HG03196 (cell line): Measurements from ENCODE around the gene PCBP3.
"Not testable (repeated sequence)": the region's sequence is repeated elsewhere in the genome, so short reads cannot be mapped to it uniquely, and the experiment has no call there.

Source experiments
- ATAC-seq: cut with Tn5 transposase; IDR thresholded peaks from one replicate; pipeline ENCODE4 v1.9.1; 2021; ENCODE audit not compliant: unreplicated experiment

Gene PCBP3

DNA sequence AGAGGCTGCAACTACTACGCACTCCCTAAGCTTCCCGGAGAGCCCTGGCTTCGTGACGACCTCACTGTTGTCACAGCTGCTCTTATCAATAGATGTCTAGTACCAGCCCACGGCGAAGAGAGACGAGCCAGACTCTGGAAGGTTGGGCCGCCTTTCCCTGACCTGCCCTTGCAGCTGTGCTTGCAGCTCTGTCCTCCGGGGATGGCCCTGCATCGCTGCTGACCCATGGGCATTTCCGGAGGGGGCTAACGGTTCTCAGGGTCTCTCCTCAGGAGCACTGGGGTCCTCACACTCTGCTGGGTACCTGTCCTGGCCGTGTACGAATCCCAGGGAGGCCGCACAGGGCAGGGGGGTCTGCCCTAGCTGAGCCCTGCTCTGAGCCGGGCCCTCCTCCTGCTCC is 244.3 kb downstream of the PCBP3 start:
- ATAC-seq = no peak

DNA sequence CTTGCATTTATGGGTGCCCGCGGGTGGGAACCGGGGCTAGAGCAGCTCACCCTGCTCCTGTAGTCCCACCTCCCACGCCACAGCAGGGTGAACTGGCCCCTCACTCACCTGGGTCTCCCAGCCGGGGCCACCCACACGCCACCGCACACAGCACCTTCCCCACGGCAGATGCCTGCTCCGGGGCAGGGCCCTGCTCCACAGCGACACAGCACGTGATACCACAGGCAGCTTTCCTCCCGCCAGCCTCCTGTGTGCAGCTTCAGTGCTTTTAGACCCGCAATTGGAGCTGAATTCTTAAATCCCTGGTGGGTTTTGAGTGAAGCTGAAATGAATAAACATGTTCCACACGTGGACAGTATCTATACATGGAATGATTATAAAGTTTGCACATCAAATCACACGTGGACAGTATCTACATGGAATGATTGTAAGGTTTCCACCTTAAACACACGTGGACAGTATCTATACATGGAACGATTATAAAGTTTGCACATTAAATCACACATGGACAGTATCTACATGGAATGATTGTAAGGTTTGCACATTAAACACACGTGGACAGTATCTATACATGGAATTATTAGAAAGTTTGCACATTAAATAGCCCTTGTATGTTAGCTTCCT is 245.0 kb downstream of the PCBP3 start:
- no peak for ATAC-seq

GRCh38 chr21:45889256-45889655 is 245.7 kb downstream of the PCBP3 start:
- ATAC-seq = no peak

DNA sequence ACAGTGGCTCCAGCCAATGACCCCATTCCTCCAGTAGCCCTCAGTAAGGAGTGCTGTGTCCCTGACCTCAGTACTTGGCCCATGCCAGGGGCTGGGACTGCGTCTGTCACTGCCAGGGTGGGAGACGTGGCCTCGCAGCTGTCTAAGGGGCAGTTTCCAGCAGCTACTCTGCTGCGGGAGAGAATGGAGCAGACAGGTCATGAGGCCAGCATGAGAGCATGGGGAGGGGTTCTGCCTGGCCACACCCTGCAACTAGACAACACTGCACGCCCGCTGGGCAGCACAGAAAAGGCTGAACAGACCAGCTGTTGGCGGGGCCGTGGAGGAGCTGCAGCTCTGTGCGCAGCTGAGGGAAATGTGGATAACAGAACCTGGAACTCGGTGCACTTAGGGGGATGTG is 246.4 kb downstream of the PCBP3 start:
- no peak for ATAC-seq

DNA sequence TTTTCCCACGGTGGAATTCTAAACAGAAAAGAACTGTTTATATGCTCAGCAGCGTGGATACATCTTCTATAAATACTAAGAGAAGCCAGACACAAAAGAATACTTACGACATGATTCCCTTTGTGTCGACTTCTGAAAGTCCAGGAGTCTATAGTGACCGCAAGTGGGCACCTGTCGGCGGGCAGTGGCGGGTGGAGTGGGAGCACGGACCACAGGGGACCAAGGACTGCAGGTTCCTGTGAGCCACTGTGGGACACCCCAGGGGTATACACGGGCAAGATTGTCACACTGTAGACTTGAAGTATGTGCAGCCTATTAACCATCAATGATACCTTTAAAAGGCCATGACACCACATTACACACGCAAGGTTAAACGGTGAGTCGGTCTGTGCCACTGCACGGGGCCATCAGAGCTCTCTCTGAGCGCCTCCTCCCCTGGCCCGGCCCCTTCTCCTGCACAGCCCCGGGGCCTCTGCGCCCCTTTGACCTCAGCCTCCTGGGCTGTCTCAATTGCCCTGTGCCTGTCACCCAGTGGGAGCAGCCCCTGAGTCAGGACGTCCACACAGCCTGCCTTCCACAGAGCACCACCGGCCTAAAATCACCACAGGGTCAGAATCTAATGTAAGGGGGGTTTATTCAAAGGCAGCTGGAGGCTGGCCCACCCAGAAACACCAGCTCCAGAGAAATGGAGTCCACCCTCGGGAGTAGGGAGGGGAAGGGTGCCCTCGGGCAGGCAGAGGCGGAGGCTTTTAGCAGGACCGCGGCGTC is 248.0 kb downstream of the PCBP3 start:
- ATAC-seq = no peak

- no peak for ATAC-seq
These were observed 248.8 kb downstream of the PCBP3 start for GRCh38 chr21:45892156-45892915.

- ATAC-seq = no peak
These were observed 249.6 kb downstream of the PCBP3 start for GRCh38 chr21:45892916-45893739.

DNA sequence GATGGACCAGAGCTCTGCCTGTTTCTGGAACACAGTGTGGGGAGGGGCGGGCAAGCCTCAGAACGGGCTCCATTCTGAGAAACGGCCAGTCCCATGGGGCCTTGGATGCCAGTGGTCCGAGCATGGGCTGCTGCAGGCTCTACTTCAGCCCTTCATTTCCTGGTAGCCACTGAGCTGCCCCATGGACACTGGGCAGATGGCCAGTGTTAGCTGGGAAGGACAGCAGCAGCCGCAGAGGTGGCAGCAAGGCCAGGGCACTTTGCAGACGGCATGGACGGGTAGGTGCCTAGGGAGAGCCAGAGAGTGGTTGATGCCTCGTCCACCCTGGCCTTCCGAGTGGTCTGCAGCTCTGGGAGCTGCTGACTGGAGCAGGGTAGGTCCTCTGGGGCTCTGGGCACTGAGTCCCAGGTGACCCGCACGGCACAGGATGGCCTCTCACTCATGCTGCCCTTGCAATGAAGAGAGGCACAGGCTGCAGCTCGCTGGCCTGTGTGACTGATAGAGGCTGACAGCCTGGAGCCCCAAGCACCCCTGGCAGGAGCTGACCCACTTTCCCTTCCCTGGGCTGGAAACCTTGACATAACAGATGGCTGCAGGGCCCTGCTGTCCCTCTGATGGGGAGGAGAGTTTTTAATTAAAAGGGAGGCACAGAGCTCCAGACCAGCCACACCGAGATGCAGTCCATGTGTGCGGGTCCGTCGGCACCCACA is 250.4 kb downstream of the PCBP3 start:
- no peak for ATAC-seq

DNA sequence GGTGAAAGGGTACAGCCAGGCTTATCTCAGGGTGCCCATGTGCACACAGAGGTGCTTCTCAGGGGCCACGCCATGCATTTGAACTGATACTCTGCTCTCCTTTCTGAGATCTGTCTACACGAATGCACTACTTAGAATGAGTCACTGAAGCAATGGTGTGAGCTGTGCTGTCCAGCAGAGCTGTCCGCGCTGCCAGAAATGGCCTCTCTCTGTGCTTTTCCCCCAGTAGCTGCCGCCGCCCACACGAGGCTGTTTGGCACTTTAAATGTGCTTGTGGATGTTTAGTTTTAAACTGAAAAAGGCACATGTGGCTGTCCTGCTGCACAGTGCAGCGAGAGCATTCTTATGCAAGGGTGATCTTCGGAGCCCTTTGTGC is 250.9 kb downstream of the PCBP3 start:
- ATAC-seq = no peak

- ATAC-seq = no peak
These were observed 251.6 kb downstream of the PCBP3 start for GRCh38 chr21:45894906-45895777.

DNA sequence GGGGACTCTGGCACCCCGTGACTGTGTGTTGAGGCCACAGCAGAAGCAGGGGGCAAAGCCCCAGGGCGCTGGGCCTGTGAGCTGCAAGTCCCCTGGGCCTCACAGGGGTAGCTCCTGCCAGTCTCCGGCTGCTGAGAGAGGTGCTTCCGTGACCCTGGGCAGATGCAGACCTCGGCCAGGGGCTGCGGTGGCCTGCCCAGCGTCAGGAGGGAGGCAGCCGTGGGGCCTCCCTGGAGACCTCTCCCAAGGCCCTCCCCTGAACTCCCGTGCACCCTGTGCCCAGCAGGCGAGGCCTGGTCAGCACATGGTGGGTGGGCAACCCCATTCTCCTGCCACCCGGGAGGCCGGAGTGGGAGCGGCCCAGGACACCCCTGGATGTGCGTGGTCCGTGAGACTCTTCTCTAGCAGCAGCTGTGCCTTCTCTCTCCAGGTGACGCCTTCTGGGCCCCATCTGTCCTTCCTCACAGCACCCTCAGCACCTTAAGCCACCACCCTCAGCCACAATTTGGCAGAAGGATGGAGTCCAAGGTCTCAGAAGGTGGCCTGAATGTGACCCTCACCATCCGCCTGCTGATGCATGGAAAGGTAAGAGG is 252.3 kb downstream of the PCBP3 start:
- no peak for ATAC-seq

- ATAC-seq = not testable (repeated sequence)
These were observed 252.9 kb downstream of the PCBP3 start for GRCh38 chr21:45896431-45896830.

DNA sequence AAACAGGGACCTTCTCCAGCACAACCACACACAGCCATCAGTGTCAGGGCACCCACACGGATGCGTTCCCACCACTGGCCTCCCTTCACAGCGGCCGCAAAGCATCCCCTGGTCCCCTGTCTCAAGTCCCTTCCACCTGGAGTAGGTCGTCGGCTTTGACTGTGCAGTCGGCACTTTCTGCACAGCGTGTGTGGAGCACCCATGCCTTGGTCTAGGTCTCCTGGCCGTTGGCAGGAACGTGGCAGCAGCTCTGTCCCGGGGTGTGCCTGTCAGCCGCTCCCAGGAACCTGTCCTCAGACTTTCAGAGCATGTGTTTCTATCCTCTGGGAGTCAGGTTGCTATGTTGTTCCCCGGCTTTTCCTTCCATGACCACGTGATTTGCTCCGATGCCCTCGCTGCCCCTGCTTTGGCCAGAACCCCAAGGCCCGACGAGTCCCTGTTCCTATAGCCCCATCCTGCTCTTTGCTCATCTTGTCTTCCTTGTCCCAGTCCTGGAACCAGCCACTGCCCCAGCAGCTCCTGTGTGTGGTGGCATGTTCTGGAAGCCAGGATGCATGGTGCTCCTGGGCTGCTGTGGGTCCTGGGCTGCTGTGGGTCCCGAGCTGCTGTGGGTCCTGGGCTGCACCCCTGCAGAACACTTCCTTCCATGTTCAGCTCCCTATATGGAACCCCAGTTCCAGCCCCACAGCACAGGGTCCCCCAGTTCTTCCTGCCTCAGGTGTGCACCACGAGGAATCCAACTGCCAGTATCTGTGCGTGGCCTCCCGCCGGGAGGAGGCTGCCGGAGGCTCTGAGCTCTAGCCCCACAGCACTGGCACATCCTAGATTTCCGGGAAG is 253.9 kb downstream of the PCBP3 start:
- no peak for ATAC-seq

DNA sequence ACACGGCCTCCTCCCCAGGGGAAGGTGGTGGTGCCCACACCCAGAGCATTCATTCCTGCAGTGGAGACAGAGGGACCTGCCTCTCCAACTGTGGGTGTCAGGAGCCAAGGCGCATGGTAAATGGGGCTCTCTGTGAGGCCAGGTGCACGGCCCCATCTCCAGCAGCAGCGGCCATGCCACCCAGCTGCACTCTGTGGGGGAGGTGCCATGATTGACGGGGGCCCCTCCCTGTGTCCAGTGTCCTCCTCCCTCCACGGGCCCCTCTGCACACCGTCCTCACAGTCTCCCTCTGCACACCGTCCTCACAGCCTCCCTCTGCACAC is 254.5 kb downstream of the PCBP3 start:
- no peak for ATAC-seq

GRCh38 chr21:45898781-45899180 is 255.3 kb downstream of the PCBP3 start:
- no peak for ATAC-seq

DNA sequence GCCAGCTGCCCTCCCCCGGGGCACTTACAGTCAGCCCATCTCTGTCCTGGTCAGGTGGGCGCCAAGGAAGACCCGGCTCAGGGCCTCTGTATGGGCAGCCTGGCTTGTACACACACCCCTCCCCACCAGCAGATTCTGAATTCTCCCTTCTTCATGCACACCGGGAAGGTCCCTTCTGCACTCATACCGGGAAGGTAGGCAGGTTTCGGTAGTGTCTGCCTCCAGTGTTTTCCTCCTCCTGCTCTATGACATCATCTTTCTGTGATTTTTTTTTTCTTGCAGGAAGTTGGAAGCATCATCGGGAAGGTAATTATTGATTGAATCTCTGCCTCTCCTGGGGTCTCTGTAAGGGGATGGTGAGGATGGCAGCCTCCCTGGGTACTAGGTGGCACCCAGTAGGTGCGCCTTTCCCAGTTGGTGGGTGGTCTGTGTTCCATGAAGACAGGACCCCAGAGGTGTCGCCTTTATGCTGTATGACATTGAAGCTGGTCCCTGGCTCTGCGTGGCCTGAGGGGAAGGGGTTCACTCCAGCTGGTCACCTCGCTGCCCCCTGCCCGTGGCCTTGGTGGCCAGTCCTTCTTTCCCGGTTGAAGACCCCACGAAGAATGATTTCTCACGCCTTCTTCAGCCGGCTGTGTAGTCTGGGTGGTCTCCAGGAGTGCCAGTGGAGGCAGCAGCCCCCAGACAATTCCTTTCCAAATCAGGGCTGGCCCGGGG is 255.9 kb downstream of the PCBP3 start:
- ATAC-seq = no peak

- ATAC-seq = no peak
These were observed 256.7 kb downstream of the PCBP3 start for GRCh38 chr21:45900034-45900868.
